MM.1S (cell line): ENCODE data around the gene NUMB.
A peak's percentile ranks its signal among the peaks of the same experiment; 100 is the strongest.

Source experiments
- DNase-seq: peaks from one replicate; pipeline ENCODE4 v3.0.0-alpha.2; 2015
- H2AFZ ChIP-seq: fragments of 300-600 bp; sonication (generic); 2 replicates; pipeline ENCODE4 v1.6.0; 2016; ENCODE audit warnings: antibody characterized with exemption, low read length
- H3F3A ChIP-seq: fragments of 300-600 bp; sonication (generic); 2 replicates; pipeline ENCODE4 v1.6.1; 2016; ENCODE audit warnings: mild to moderate bottlenecking, antibody characterized with exemption, low read length, moderate library complexity, mixed read lengths; ENCODE audit not compliant: insufficient read depth
- H3K27ac ChIP-seq: fragments of 300-600 bp; sonication (generic); 2 replicates; pipeline ENCODE4 v1.5.1; 2016; ENCODE audit warnings: mild to moderate bottlenecking, low read length
- H3K27me3 ChIP-seq: fragments of 300-600 bp; sonication (generic); replicated peaks from 2 replicates; pipeline ENCODE4 v1.6.0; 2016; ENCODE audit warnings: low read length; ENCODE audit not compliant: insufficient read depth
- H3K36me3 ChIP-seq: fragments of 300-600 bp; sonication (generic); replicated peaks from 2 replicates; pipeline ENCODE4 v1.6.1; 2016; ENCODE audit warnings: mild to moderate bottlenecking, low read length, mixed read lengths; ENCODE audit not compliant: insufficient read depth
- H3K4me1 ChIP-seq: fragments of 300-600 bp; sonication (generic); 2 replicates; pipeline ENCODE4 v1.6.1; 2016; ENCODE audit warnings: low read length, mixed read lengths
- H3K4me2 ChIP-seq: fragments of 300-600 bp; sonication (generic); 2 replicates; pipeline ENCODE4 v1.6.0; 2016; ENCODE audit warnings: low read depth, low read length
- H3K4me3 ChIP-seq: fragments of 300-600 bp; sonication (generic); 2 replicates; pipeline ENCODE4 v1.5.1; 2016; ENCODE audit warnings: low read length, mixed read lengths
- H3K79me2 ChIP-seq: fragments of 300-600 bp; sonication (generic); 2 replicates; pipeline ENCODE4 v1.6.1; 2016; ENCODE audit warnings: mixed run types, low read length, mixed read lengths
- H3K9ac ChIP-seq: fragments of 300-600 bp; sonication (generic); 2 replicates; pipeline ENCODE4 v1.6.1; 2016; ENCODE audit warnings: low read length, mixed read lengths
- H3K9me2 ChIP-seq: fragments of 300-600 bp; sonication (generic); replicated peaks from 2 replicates; pipeline ENCODE4 v1.6.1; 2016; ENCODE audit warnings: mild to moderate bottlenecking, low read length, mixed read lengths; ENCODE audit not compliant: insufficient read depth
- H3K9me3 ChIP-seq: fragments of 300-600 bp; sonication (generic); replicated peaks from 2 replicates; pipeline ENCODE4 v1.6.1; 2016; ENCODE audit warnings: mild to moderate bottlenecking, low read length, mixed read lengths; ENCODE audit not compliant: insufficient read depth
- H4K20me1 ChIP-seq: fragments of 300-600 bp; sonication (generic); 2 replicates; pipeline ENCODE4 v1.6.1; 2016; ENCODE audit warnings: mild to moderate bottlenecking, low read length, moderate library complexity, mixed read lengths; ENCODE audit not compliant: insufficient read depth
- EZH2 ChIP-seq: fragments of 300-600 bp; sonication (generic); optimal IDR thresholded peaks from 2 replicates; pipeline ENCODE3; 2017; ENCODE audit warnings: low read depth, mild to moderate bottlenecking, antibody characterized with exemption, low read length, mixed read lengths
- EZH2phosphoT487 ChIP-seq: fragments of 300-600 bp; sonication (generic); IDR thresholded peaks from 2 replicates; pipeline ENCODE4 v1.6.1; 2018; ENCODE audit warnings: antibody characterized with exemption, low read length
- TF ChIP-seq, protein P1 (sequence below): fragments of 300-600 bp; sonication (generic); IDR thresholded peaks from 2 replicates; pipeline ENCODE4 v1.5.1; 2016; ENCODE audit warnings: antibody characterized with exemption, low read length, mixed read lengths

Gene NUMB

DNA sequence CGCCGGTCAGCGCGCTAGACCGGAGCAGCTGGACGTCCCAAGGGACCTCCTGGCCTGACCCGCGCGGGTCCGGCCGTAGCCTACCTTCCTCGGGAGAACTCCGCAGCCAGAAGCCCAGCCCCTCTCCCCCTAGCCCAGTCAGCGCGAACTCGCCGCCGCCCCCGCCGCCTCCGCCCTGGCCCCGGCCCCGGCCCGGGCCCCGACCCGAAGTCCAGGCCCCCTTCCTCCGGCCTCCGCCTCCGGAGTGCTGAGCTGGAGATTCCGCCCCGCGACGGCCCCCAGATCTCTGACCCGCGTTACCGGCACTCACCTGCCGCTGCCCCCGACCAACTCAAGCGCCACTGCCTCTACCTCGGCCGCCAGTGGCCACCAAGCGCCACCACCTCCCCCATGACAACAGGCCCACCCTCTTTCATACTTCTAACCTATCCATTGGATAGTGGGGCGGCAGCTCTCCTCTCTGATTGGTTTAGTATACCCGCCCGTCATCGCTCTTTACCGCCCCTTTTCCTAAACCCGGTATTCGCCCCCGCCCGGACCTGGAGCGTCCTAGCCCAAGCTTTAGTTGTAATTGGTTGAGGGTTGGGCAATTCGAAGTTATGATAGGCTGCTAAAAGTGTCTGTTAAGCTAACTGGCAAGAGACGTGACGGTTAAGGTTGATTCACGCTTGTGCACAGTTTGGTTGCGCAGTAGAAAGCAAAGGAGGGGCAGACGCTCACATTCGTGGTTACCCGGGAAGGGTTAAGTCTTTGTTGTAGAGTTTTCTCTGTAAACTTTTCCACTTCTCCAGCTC is at the start of gene NUMB:
Gene NUMB, minus strand, starts transcription at position 364 of the 794 bp plus-strand sequence. CDS start 102,795 bp downstream, outside the sequence.
- Histone ChIP-seq H3K9me3 (no peaks in the 10 kb centered on the region), H3K79me2 (peaks cover 13% of the 10 kb centered on the region), H3K27ac (no peak within 1 kb of the TSS), H3K9ac (peak within 1 kb of the TSS; percentile 59; the same call in 1 of the 2 replicates), H3K4me2 (peak within 1 kb of the TSS; percentile 66), H3K27me3 (no peaks in the 10 kb centered on the region), H3F3A (no peaks in the 10 kb centered on the region), H4K20me1 (no peaks in the 10 kb centered on the region), H2AFZ (peak within 1 kb of the TSS; percentile 72), H3K4me3 (peak within 1 kb of the TSS; percentile 73), H3K36me3 (no peaks in the 10 kb centered on the region), H3K4me1 (peaks cover 4% of the 10 kb centered on the region; the same call in 1 of the 2 replicates), H3K9me2 (no peaks in the 10 kb centered on the region)
- peak; percentile 98 for DNase-seq
- TF ChIP-seq, protein P1, sequence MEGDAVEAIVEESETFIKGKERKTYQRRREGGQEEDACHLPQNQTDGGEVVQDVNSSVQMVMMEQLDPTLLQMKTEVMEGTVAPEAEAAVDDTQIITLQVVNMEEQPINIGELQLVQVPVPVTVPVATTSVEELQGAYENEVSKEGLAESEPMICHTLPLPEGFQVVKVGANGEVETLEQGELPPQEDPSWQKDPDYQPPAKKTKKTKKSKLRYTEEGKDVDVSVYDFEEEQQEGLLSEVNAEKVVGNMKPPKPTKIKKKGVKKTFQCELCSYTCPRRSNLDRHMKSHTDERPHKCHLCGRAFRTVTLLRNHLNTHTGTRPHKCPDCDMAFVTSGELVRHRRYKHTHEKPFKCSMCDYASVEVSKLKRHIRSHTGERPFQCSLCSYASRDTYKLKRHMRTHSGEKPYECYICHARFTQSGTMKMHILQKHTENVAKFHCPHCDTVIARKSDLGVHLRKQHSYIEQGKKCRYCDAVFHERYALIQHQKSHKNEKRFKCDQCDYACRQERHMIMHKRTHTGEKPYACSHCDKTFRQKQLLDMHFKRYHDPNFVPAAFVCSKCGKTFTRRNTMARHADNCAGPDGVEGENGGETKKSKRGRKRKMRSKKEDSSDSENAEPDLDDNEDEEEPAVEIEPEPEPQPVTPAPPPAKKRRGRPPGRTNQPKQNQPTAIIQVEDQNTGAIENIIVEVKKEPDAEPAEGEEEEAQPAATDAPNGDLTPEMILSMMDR = no peak
- no peak for TF ChIP-seq EZH2phosphoT487
- TF ChIP-seq EZH2 = no peak

DNA sequence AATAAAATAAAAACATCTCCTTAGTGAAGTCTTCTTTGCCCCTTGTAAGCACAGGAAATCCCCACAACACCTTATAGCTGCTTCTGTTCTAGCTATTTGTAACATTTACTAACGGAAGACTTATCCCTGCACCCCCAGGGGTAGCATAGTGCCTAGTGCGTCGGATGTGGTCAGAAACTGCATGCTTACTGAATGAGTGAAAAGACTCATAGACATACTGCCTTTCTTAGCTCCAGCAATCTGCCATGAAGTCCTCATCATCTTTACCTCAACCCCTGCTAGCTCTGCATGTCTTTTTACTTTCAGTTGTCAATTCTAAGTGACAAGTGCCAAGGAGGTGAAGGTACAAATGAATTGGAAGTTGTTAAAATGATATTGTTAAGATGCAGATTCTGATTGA is 45.3 kb upstream of the NUMB start:
- H3K4me3 ChIP-seq = no peak overlapping the region

DNA sequence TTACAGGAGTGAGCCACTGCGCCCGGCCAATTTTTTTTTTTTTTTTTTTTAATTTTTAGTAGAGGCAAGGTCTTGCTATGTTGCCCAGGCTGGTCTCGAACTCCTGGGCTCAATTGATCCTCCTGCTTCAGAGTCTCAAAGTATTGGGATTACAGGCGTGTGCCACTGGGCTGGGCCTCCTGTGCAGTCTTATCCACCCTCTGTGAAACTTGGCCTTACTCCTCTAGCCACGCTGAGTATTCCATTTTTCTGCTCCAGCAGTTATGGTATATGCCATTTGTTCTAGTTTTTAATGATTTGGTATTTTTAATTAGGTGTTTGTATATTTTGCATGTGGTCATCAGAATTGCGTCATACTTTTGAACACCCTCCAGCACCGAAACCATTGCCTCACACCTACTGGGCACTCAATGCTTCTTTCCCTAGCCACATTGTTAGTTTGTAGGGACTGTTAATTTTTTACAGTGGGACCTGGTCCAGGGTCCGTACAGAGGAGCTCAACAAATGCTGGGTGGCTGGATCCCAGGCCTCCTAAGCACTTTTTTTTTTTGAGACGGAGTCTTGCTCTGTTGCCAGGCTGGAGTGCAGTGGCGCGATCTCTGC is 43.8 kb upstream of the NUMB start:
- Histone ChIP-seq H3K4me1 (no peaks in the 10 kb centered on the region), H3F3A (no peaks in the 10 kb centered on the region), H3K9ac (no peak overlapping the region), H3K9me3 (no peaks in the 10 kb centered on the region), H3K4me3 (no peak overlapping the region), H4K20me1 (no peaks in the 10 kb centered on the region), H3K79me2 (no peaks in the 10 kb centered on the region), H3K4me2 (no peak overlapping the region), H2AFZ (no peak overlapping the region), H3K9me2 (no peaks in the 10 kb centered on the region), H3K36me3 (no peaks in the 10 kb centered on the region), H3K27ac (no peak overlapping the region), H3K27me3 (no peaks in the 10 kb centered on the region)
- DNase-seq = no peak
- TF ChIP-seq EZH2phosphoT487 = no peak
- TF ChIP-seq, protein P1 = no peak
- TF ChIP-seq EZH2 = no peak

More for the DNA sequence above, 45.3 kb upstream of the NUMB start:
- Histone ChIP-seq H2AFZ (no peak overlapping the region), H4K20me1 (no peaks in the 10 kb centered on the region), H3K9ac (no peak overlapping the region), H3F3A (no peaks in the 10 kb centered on the region), H3K9me2 (no peaks in the 10 kb centered on the region), H3K9me3 (no peaks in the 10 kb centered on the region), H3K4me2 (no peak overlapping the region), H3K27ac (no peak overlapping the region), H3K4me1 (no peaks in the 10 kb centered on the region), H3K79me2 (no peaks in the 10 kb centered on the region), H3K27me3 (no peaks in the 10 kb centered on the region), H3K36me3 (no peaks in the 10 kb centered on the region)
- no peak for DNase-seq
- TF ChIP-seq EZH2phosphoT487 = no peak
- TF ChIP-seq, protein P1 = no peak
- TF ChIP-seq EZH2 = no peak
